Astrocyte (in vitro differentiated cells and primary cell): ENCODE results near the gene RSPH6A.

Experiments
- CTCF ChIP-seq: IDR thresholded peaks from 2 replicates; pipeline ENCODE4 v1.5.1; 2011; ENCODE audit warnings: low read depth, mild to moderate bottlenecking, inconsistent platforms, low read length, moderate library complexity; ENCODE audit not compliant: insufficient read depth
- EZH2 ChIP-seq: IDR thresholded peaks from 2 replicates; pipeline ENCODE4 v1.6.1; 2012; ENCODE audit warnings: mild to moderate bottlenecking, low read length, inconsistent platforms; ENCODE audit not compliant: insufficient read depth

DNA sequence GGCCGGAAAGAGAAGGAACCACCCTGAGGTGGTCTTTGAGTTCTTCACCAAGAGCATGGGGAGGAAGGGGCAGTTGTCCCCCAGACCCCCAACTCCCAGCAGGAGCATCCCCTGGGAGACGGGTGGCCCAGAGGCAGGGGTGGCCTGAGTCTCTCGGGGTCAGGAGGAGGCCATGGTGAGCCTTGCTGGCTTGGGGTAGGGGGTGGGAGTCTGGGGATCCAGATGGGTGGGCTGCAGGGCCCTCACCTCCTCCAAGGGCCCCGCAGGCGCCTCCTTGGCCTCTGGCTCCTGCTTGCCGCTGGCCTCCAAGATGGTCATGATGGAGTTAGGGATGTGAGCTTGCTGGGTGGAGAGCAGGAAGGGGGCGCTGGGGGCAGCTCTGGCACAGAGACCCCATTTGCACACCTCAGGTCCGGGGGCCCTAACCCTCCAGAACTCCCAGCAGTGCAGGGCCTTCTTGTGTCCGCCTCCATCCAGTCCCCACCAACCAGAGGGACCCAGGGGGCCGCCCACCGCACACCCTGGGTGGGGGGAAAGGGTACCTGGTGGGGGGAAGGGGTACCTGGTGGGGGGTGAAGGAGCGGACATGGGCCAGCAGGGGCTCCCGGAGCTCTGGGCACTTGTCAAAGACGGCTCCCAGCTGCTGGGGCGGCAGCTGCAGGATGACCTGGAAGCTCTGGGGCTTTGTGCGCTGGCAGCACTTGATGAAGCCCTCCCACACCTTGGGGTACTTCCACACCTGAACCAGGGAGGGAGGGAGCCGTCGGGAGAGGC, 1.3 kb upstream of the RSPH6A start:
- no peak for TF ChIP-seq EZH2
- TF ChIP-seq CTCF, result no peak
